Measurements from ENCODE around the gene PIP5K1B.

DNA sequence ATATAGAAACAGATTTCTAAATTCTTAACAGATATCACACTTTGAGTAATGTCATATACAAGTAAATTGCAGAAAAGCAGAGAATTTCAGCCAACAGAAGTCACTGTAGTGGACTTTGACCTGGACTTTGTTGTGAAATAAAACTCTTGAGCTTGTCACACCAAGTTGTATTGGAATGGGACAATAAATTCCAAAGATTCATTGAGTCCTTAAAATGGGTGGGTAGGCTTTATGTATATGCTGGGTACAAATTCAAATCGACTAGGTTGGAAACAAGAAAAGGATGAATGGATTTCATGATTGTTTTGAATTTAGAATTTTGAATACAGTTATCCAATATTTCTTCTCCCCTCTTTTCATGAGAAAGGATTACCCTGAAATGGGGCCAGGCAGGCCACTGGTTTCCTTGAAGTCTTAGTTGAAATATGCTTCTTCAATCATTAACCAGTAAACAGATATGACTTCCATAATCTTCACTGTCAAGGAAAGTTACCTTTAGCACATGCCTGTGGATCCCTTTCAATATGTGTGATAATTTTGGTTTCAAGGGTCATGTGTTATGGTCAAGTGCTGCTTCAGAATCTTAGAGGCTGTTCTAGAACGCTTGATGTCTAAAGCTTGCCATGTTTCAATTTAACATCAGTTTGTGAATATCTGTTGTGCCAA is 25.7 kb downstream of the PIP5K1B start:
- TF ChIP-seq EZH2 (IDR thresholded peaks at IDR 0.05; ENCODE audit: low read depth, unreplicated experiment) (no peak), POLR2AphosphoS5 (IDR thresholded peaks at IDR 0.05; ENCODE audit: low read depth) (no peak), JUNB (IDR thresholded peaks at IDR 0.05; ENCODE audit: unreplicated experiment) (no peak), EZH2phosphoT487 (IDR thresholded peaks at IDR 0.05; ENCODE audit: unreplicated experiment) (no peak)
- TF ChIP-seq, protein P1, sequence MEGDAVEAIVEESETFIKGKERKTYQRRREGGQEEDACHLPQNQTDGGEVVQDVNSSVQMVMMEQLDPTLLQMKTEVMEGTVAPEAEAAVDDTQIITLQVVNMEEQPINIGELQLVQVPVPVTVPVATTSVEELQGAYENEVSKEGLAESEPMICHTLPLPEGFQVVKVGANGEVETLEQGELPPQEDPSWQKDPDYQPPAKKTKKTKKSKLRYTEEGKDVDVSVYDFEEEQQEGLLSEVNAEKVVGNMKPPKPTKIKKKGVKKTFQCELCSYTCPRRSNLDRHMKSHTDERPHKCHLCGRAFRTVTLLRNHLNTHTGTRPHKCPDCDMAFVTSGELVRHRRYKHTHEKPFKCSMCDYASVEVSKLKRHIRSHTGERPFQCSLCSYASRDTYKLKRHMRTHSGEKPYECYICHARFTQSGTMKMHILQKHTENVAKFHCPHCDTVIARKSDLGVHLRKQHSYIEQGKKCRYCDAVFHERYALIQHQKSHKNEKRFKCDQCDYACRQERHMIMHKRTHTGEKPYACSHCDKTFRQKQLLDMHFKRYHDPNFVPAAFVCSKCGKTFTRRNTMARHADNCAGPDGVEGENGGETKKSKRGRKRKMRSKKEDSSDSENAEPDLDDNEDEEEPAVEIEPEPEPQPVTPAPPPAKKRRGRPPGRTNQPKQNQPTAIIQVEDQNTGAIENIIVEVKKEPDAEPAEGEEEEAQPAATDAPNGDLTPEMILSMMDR (conservative IDR thresholded peaks at IDR 0.05; ENCODE audit: low read depth in 2 of 2): no peak

All from GM23338 (cell line).